Measurements from ENCODE around the gene SF3B3.

DNA sequence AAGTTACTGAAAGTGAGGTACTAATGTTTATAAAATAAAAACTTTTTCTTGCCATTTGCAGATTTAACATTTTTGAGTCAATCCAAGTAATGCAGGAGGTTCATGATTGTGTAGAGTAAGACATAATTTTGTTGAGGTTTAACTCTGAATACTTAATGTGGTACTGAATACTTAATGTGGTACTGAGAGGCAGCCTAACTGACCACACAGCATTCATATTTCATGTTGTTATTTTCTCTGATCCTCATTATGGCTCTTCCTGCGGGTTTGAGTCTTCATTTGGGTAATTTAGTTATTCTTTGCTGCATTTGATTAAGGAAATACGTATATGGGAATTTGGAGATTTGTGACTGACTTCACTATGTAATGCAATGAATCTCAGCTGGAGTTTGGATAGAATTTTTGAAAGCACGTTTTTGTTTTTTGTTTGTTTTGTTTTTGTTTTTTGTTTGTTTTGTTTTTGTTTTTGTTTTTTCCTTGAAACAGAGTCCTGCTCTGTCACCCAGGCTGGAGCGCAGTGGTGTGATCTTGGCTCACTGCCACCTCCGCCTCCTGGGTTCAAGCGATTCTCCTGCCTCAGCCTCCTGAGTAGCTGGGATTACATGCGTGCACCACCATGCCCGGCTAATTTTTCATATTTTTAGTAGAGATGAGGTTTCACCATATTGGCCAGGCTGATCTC, 3.8 kb downstream of the SF3B3 start:
- TF ChIP-seq, protein P1, sequence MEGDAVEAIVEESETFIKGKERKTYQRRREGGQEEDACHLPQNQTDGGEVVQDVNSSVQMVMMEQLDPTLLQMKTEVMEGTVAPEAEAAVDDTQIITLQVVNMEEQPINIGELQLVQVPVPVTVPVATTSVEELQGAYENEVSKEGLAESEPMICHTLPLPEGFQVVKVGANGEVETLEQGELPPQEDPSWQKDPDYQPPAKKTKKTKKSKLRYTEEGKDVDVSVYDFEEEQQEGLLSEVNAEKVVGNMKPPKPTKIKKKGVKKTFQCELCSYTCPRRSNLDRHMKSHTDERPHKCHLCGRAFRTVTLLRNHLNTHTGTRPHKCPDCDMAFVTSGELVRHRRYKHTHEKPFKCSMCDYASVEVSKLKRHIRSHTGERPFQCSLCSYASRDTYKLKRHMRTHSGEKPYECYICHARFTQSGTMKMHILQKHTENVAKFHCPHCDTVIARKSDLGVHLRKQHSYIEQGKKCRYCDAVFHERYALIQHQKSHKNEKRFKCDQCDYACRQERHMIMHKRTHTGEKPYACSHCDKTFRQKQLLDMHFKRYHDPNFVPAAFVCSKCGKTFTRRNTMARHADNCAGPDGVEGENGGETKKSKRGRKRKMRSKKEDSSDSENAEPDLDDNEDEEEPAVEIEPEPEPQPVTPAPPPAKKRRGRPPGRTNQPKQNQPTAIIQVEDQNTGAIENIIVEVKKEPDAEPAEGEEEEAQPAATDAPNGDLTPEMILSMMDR (IDR thresholded peaks at IDR 0.05) = no peak
- no peak for TF ChIP-seq EZH2 (IDR thresholded peaks at IDR 0.05; ENCODE audit: borderline replicate concordance, insufficient read depth, low read depth, low read length, poor library complexity, severe bottlenecking)
